HPDE6-E6E7 (cell line): ENCODE measurements around the gene RNASEL.
A peak's percentile ranks its signal among the peaks of the same experiment; 100 is the strongest.

Experiments used
- DNase-seq: peaks from one replicate; pipeline ENCODE4 v3.0.0; 2011; ENCODE audit warnings: missing footprints; ENCODE audit errors: extremely low spot score

Gene RNASEL

GRCh38 chr1:182600745-182601415, 11.8 kb upstream of the RNASEL start:
- DNase-seq = no peak

- DNase-seq = no peak
Measured at GRCh38 chr1:182600036-182600713, 11.1 kb upstream of the RNASEL start.

DNA sequence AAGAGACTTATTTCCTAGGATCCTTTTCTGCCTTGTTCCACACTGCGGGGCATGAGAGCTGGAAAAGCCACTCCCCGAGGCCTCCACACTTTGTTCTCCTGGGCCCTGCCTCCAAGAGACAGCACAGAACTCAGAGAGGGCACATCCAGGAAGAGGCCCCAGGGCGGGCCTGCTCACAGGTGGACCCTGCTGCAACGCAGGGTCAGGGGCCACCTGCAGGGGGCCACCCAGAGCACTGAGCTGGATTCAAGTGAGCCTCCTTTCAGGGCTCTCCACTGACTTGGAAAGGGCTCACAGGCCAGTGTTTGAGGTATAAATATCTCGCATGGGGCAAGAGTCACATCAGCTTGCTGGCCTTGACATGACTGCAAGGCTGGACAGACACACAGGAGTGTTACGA, 10.3 kb upstream of the RNASEL start:
- no peak for DNase-seq

DNA sequence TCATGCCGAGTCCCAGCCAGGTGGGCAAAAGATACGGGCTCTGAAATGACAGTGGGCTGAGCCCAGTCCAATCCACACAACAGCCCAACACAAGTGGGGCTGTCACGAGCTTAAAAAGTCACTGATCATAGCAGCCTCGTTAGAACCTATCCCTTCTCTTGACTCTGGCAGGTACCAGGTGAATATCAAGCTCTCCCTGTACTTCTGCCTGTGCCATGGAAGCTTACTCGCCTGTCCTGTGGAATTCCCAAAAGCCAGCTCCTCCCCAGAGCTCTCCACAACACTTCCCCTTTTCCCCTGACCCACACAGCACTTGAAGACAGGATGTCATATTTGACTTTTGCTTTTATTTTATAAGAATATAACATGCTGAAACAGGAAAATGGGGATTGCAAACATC, 9.2 kb upstream of the RNASEL start:
- DNase-seq = no peak

DNA sequence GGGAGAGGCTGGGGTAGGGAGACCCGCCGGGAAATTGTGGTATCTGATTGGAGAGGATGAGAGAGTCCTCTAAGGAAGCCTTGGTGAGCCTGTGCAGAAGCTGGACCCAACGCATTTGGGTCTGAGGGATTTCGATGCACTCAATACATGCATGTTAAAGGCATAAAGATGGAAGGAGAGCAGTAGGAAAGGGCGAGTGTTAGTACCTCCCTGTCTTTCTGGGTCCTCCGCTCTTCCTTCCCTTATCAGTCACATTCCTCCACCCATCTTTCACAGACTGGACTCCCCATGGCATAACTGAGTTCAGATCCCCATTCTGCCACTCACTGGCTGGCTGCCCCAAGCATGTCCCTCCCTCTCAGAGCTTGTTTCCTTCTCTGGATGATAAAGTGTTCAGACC, 7.9 kb upstream of the RNASEL start:
- no peak for DNase-seq

DNA sequence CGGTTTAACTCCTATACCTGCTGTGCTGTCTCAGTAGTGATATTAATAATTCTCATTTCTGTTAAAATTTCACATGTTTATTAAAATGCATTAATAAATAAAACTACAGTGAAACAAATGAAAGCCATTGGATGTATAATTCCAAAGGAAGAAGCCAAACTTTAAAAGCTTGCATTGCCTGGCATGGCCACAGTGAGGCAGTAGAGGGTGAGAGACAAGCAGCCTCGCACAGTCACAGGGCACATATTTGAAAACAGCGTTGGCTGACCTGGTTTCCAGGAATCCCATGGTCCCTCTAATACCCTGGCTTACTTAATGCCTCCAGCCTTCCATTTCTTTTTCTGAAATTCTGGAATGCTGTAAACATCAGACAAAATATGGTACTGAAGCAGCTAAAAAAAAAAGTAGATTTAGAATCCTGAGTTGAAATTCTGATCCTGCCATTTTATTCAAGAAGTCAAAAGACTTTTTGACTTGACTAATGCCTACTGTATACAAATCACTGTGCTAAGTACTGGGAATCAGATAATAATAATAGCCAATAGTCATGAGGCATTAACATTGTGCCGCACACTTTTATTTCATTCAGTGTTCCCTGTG, 6.7 kb upstream of the RNASEL start:
- DNase-seq = peak; percentile 51

GRCh38 chr1:182589931-182590330, 875 bp upstream of the RNASEL start:
- DNase-seq = no peak

GRCh38 chr1:182589520-182589919, 464 bp upstream of the RNASEL start:
- no peak for DNase-seq

DNA sequence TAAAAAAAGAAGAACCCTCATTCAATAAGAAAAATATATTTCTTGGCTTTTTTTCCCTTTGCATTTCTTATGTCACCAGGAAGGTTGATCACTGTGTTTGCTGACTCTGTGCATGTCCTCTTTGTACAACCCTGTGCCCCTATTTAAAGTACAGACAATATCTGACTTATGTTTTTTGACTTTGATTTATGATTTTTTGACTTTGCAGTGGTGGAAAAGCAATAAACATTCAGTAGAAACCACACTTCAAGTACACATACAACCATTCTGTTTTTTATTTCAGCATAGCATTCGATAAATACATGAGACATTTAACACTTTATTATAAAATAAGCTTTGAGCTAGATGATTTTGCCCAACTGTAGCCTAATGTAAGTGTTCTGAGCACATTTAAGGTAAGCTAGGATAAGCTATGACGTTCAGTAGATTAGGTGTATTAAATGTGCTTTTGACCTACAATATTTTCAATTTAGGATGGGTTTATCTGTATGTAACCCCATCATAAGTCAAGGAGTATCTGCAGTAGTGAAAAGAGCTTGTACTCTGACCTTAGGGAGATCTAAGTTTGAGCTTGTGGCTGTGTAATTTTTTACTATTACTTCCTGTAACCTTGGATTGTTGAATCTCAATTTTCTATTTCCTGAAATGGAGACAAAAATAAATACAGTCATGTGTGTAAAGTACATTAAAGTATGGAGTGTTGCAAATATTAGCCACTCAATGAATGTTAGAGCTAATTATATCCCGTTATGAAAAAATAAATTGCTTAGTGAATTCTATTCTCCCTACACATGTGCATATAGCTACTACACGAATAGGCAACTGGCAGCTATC, 1.2 kb downstream of the RNASEL start:
- DNase-seq = no peak

- DNase-seq = no peak
Measured at GRCh38 chr1:182587093-182587492, 2.0 kb downstream of the RNASEL start.

GRCh38 chr1:182586380-182586779, 2.7 kb downstream of the RNASEL start:
- DNase-seq = no peak

GRCh38 chr1:182584746-182585145, 4.3 kb downstream of the RNASEL start:
- DNase-seq = no peak

- no peak for DNase-seq
Measured at GRCh38 chr1:182580736-182581135, 8.3 kb downstream of the RNASEL start.

- DNase-seq = peak; percentile 70
Measured at GRCh38 chr1:182575540-182576149, 13.4 kb downstream of the RNASEL start.

- DNase-seq = no peak
Measured at GRCh38 chr1:182574156-182574555, 14.9 kb downstream of the RNASEL start.

DNA sequence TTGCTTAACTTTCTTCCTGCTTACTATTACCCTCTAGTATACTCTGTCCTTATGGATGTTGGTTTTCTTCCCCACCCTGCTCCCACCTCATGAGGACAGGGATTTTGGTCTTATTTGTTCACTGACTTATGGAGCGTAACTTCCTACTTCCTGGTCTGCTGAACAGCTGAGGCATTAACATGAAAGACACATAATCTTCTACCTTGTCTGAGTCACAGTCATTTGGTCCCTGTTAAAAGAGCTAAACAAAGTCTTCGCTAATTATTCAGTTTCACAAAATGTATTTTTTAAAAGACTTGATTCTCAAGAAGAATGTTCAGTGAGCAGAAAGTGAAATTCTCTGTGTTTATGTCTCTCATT, 18.5 kb downstream of the RNASEL start:
- DNase-seq = no peak

- no peak for DNase-seq
Measured at GRCh38 chr1:182569939-182570610, 19.0 kb downstream of the RNASEL start.

- DNase-seq = no peak
Measured at GRCh38 chr1:182568647-182569284, 20.3 kb downstream of the RNASEL start.

DNA sequence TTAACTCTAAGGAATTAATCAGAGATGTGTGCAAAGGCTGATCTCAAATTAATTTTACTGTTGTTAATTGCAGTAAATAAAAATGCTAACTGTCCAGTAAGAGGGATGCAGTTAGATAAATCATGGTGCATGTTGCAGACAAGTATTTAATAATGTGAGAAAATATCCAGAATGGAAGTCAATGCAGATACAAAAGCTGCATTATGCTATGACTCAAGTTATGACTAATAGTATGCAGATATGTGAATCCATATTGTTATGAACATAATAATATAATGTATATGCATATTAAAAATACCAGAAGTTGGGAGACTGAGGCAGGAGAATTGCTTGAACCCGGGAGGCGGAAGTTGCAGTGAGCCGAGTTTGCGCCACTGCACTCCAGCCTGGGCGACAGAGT, 21.4 kb downstream of the RNASEL start:
- DNase-seq = no peak

DNA sequence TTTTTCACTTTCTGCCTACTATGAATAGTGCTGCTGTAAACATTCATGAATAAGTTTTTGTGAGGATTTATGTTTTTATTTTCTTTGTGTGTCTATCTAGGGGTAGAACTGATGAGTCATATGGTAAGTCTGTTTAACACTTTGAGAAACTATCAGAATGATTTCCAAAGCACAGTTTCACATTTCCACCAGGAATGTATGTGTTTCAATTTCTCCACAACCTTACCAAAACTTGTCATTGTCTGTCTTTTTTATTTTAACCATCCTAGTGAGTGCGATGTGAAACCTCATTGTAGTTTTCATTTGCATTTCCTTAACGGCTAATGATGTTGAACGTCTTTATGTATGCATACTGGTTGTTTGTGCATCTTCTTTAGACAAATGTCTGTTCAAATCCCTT, 23.5 kb downstream of the RNASEL start:
- no peak for DNase-seq

- DNase-seq = no peak
Measured at GRCh38 chr1:182564406-182565004, 24.6 kb downstream of the RNASEL start.
